Lung (tissue), 12 donors: Measurements from ENCODE around the gene TMED8. TPM values are rescaled to one million over a fixed set of nuclear protein-coding genes. Genes with fewer than 3 reads are reported as not detected.

Experiments
- ATAC-seq: fragments of 200-7000 bp; cut with Tn5 transposase; one replicate; pipeline ENCODE4 v1.9.1; 2020; ENCODE audit warnings: moderate number of reproducible peaks; ENCODE audit not compliant: insufficient read depth, low FRiP score
- DNase-seq, 3 donors: peaks; one replicate each; pipeline ENCODE4 v3.0.0-alpha.2; 2013 to 2017
- H3K27ac ChIP-seq, 2 donors: one replicate each; pipeline ENCODE4 v1.5.1; 2013; ENCODE audit warnings: mild to moderate bottlenecking in 2 of 2, moderate library complexity in 2 of 2, control low read depth in 1 of 2, inconsistent platforms in 1 of 2, low read depth in 1 of 2, low read length in 1 of 2
- H3K27me3 ChIP-seq, 3 donors: one replicate each; pipeline ENCODE4 v1.5.1; 2013; ENCODE audit warnings: low read length in 2 of 3; ENCODE audit not compliant: control insufficient read depth in 3 of 3, insufficient read depth in 3 of 3
- H3K36me3 ChIP-seq, 4 donors: one replicate each; pipeline ENCODE4 v1.5.1; 2013; ENCODE audit warnings: low read length in 4 of 4, mild to moderate bottlenecking in 1 of 4, moderate library complexity in 1 of 4; ENCODE audit not compliant: control insufficient read depth in 4 of 4, insufficient read depth in 4 of 4
- H3K4me1 ChIP-seq, 5 donors: one replicate each; pipeline ENCODE4 v1.5.1; 2013; ENCODE audit warnings: low read length in 5 of 5, mild to moderate bottlenecking in 2 of 5, moderate library complexity in 1 of 5; ENCODE audit not compliant: control insufficient read depth in 5 of 5, insufficient read depth in 5 of 5
- H3K4me3 ChIP-seq: one replicate; pipeline ENCODE4 v1.5.1; 2013; ENCODE audit warnings: mild to moderate bottlenecking, control low read depth, moderate library complexity
- H3K9ac ChIP-seq, 2 donors: one replicate each; pipeline ENCODE4 v1.5.1; 2013; ENCODE audit warnings: low read length in 2 of 2, control low read depth in 1 of 2; ENCODE audit not compliant: insufficient read depth in 1 of 2
- H3K9me3 ChIP-seq, 4 donors: one replicate each; pipeline ENCODE4 v1.5.1; 2013; ENCODE audit warnings: low read length in 3 of 4, mild to moderate bottlenecking in 1 of 4, moderate library complexity in 1 of 4; ENCODE audit not compliant: control insufficient read depth in 4 of 4, insufficient read depth in 3 of 4
- CTCF ChIP-seq: IDR thresholded peaks from 2 replicates; pipeline ENCODE4 v1.5.1; 2012; ENCODE audit warnings: mild to moderate bottlenecking; ENCODE audit errors: control extremely low read depth, extremely low read depth
- WGBS, 2 donors: extraction: QIAGEN DNeasy Blood & Tissue Kit; methylation state at CpG; one replicate each; pipeline ENCODE4 v1.1.7; 2013; 5-methylcytosine and 5-hydroxymethylcytosine counted together
- polyA plus RNA-seq, 2 donors: library from polyadenylated mRNA; stranded (reverse); fragments of 200-250 nt; gene quantifications; one replicate each; pipeline ENCODE4 v1.2.1, GENCODE V29; 2013
- total RNA-seq, 2 donors: library from RNA; depleted of rRNA in 1 of 2; stranded (reverse); fragments of >200 nt in 1 of 2; gene quantifications; one replicate each; pipeline ENCODE4 v1.2.1, GENCODE V29; 2014 to 2021
- donor health status: control.
- donor health status: control.
- donor health status: Bipolar disorder and iron deficiency.
- donor health status: healthy.
- donor health status: DM: yes; HTN: yes; CAD: no.

Gene TMED8
- total and polyA plus RNA-seq, 4 donors: 4.0 to 15.4 (median 7.7) TPM

- H3K36me3 ChIP-seq: peaks cover 6 to 21% (median 15%) of the 10 kb centered on the region in 4 donors
- no peak overlapping the region for H3K27ac ChIP-seq
- no peak for TF ChIP-seq CTCF
Observed at GRCh38 chr14:77342726-77343397, 34.0 kb downstream of the TMED8 start.

GRCh38 chr14:77340389-77340788, 36.5 kb downstream of the TMED8 start:
- no peak overlapping the region for H3K4me3 ChIP-seq
- TF ChIP-seq CTCF: no peak
- ATAC-seq (no peak), DNase-seq (no peak)
- H3K36me3 ChIP-seq: peaks cover 6 to 18% (median 14%) of the 10 kb centered on the region in 4 donors
- H3K4me1 ChIP-seq: no peaks in the 10 kb centered on the region
- no peak overlapping the region for H3K9ac ChIP-seq
- 85 to 94% methylated on average over 4 of the region's 4 CpGs for WGBS, 2 donors
- no peaks in the 10 kb centered on the region for H3K9me3 ChIP-seq
- H3K27ac ChIP-seq: no peak overlapping the region
- H3K27me3 ChIP-seq: no peaks in the 10 kb centered on the region

More at GRCh38 chr14:77342726-77343397, 34.0 kb downstream of the TMED8 start:
- WGBS, 2 donors: 91 to 92% methylated on average over 10 of the region's 10 CpGs
- H3K9me3 ChIP-seq: no peaks in the 10 kb centered on the region
- no peak for ATAC-seq
- no peak overlapping the region for H3K9ac ChIP-seq
- no peak overlapping the region for H3K4me3 ChIP-seq
- H3K27me3 ChIP-seq: no peaks in the 10 kb centered on the region
- no peaks in the 10 kb centered on the region for H3K4me1 ChIP-seq
- no peak for DNase-seq

- no peak for TF ChIP-seq CTCF
- H3K27me3 ChIP-seq: no peaks in the 10 kb centered on the region
- no peak overlapping the region for H3K4me3 ChIP-seq
- peaks cover 6 to 18% (median 13%) of the 10 kb centered on the region in 4 donors for H3K36me3 ChIP-seq
- no peaks in the 10 kb centered on the region for H3K4me1 ChIP-seq
- no peak for DNase-seq
- no peak for ATAC-seq
- no peak overlapping the region for H3K9ac ChIP-seq
- 96 to 97% methylated on average over 1 of the region's 1 CpG for WGBS, 2 donors
- no peaks in the 10 kb centered on the region for H3K9me3 ChIP-seq
- H3K27ac ChIP-seq: no peak overlapping the region
Observed at GRCh38 chr14:77339407-77339806, 37.5 kb downstream of the TMED8 start.

GRCh38 chr14:77338302-77338701, 38.6 kb downstream of the TMED8 start:
- Histone ChIP-seq H3K27ac (no peak overlapping the region), H3K4me1 (no peaks in the 10 kb centered on the region), H3K9me3 (no peaks in the 10 kb centered on the region), H3K4me3 (no peak overlapping the region), H3K27me3 (no peaks in the 10 kb centered on the region), H3K36me3 (peaks cover 3 to 18% (median 11%) of the 10 kb centered on the region in 4 donors), H3K9ac (no peak overlapping the region)
- TF ChIP-seq CTCF: no peak
- ATAC-seq: no peak
- no peak for DNase-seq
- WGBS, 2 donors: 91 to 92% methylated on average over 2 of the region's 2 CpGs
